Right cardiac atrium (tissue), 5 donors: ENCODE results near the gene RHOT2. TPM values are rescaled to one million over a fixed set of nuclear protein-coding genes. Genes with fewer than 3 reads are reported as not detected.
"Not testable (repeated sequence)": the region's sequence is repeated elsewhere in the genome, so short reads cannot be mapped to it uniquely, and the experiment has no call there.

Experiments used
- ATAC-seq, 2 donors: fragments of 200-7000 bp; cut with Tn5 transposase; one replicate each; pipeline versions ENCODE4 v1.8.0 to v1.9.1; 2020; ENCODE audit warnings: moderate library complexity in 2 of 2, mild to moderate bottlenecking in 1 of 2
- DNase-seq, 3 donors: peaks; one replicate each; pipeline ENCODE4 v3.0.0-alpha.2; 2020
- H3K27ac ChIP-seq: one replicate; pipeline ENCODE4 v1.5.1; 2013; ENCODE audit warnings: mild to moderate bottlenecking, low read length, control low read depth, moderate library complexity
- H3K27me3 ChIP-seq: one replicate; pipeline ENCODE4 v1.6.1; 2013; ENCODE audit not compliant: control insufficient read depth, insufficient read depth
- H3K4me1 ChIP-seq: one replicate; pipeline ENCODE4 v1.6.1; 2013; ENCODE audit warnings: low read length; ENCODE audit not compliant: control insufficient read depth, insufficient read depth
- H3K4me3 ChIP-seq: one replicate; pipeline ENCODE4 v1.5.1; 2013; ENCODE audit warnings: low read length, control low read depth
- H3K9me3 ChIP-seq: one replicate; pipeline ENCODE4 v1.6.1; 2013; ENCODE audit warnings: low read length; ENCODE audit not compliant: control insufficient read depth
- WGBS: extraction: QIAGEN DNeasy Blood & Tissue Kit; methylation state at CpG from one replicate; pipeline ENCODE4 v1.1.7; 2013; 5-methylcytosine and 5-hydroxymethylcytosine counted together
- intact Hi-C, 4 donors: fragments of 100-400 bp; cut with DNase I; formaldehyde crosslinking; loops; one replicate each; pipeline versions ENCODE4 v1.11.0 to v1.14.0; 2022 to 2023
- polyA plus RNA-seq: library from polyadenylated mRNA; stranded (reverse); fragments of 200-250 nt; gene quantifications from one replicate; pipeline ENCODE4 v1.2.3, GENCODE V29; 2013
- total RNA-seq, 4 donors: library from RNA; stranded (reverse); fragmentation: NEBNext Ultra II Directional; extraction: Animal tissue kit (Norgen Biotek cat#: 25700); gene quantifications; one replicate each; pipeline ENCODE4 v1.2.1, GENCODE V29; 2021
- donor health status: healthy with polysubstance abuse.
- donor health status: DM: no; HTN: yes; CAD: no.
- donor health status: DM: no; HTN: no; CAD: no.
- donor health status: DM: no; HTN: yes; CAD: no; lungs with severe emphysema.
- donor health status: DM: yes; HTN: yes; CAD: no.

The RHOT2 gene
- total and polyA plus RNA-seq, 5 donors: 84.3 to 104 (median 92.1) TPM

- Histone ChIP-seq H3K4me1 (no peaks in the 10 kb centered on the region), H3K27ac (no peak overlapping the region), H3K27me3 (no peaks in the 10 kb centered on the region), H3K4me3 (no peak overlapping the region), H3K9me3 (no peaks in the 10 kb centered on the region)
- intact Hi-C loops: loop anchor here in 1 of 4 donors (5.0 kb wide), 1 partner anchor 344 kb away; no protein-coding TSS in a partner anchor
- ATAC-seq (no peak), DNase-seq (no peak)
- 54% methylated on average over 3 of the region's 3 CpGs for WGBS
Measured at GRCh38 chr16:708019-708418, 40.1 kb downstream of the RHOT2 start.

DNA sequence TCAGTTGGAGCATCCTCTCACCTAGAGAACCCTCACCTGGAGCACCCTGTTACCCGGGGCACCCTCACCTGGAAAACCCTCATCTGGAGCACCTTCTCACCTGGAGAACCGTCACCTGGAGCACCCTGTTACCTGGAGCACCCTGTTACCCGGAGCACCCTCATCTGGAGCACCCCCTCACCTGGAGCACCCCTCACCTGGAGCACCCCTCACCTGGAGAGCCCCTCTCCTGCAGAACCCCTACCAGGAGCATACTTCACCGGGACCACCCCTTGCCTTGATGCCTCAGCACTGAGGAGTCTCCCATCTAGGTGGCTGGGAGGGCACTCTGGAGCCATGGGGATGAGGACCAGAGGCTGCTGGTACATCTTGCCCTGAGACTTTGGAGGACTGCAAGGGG is 41.0 kb downstream of the RHOT2 start:
- DNase-seq: no peak
- intact Hi-C loops: loop anchor here in 1 of 4 donors (5.0 kb wide), 1 partner anchor 343 kb away; no protein-coding TSS in a partner anchor
- 61% methylated on average over 4 of the region's 4 CpGs for WGBS
- no peak overlapping the region for H3K4me3 ChIP-seq
- no peaks in the 10 kb centered on the region for H3K9me3 ChIP-seq
- no peaks in the 10 kb centered on the region for H3K27me3 ChIP-seq
- H3K4me1 ChIP-seq: no peaks in the 10 kb centered on the region
- ATAC-seq: no peak
- H3K27ac ChIP-seq: no peak overlapping the region

GRCh38 chr16:709566-710499 is 41.9 kb downstream of the RHOT2 start:
- no peaks in the 10 kb centered on the region for H3K4me1 ChIP-seq
- intact Hi-C loops: loop anchor here in 3 of 4 donors (5.0 to 10.0 kb wide), 4 partner anchors 75 to 345 kb away; partner anchors contain the start of genes CHTF18 (in 3 of the 3) and RPUSD1 (in 3 of the 3)
- DNase-seq (no peak), ATAC-seq (no peak)
- 22% methylated on average over 30 of the region's 30 CpGs for WGBS
- no peak overlapping the region for H3K27ac ChIP-seq
- H3K27me3 ChIP-seq: no peaks in the 10 kb centered on the region
- H3K4me3 ChIP-seq: no peak overlapping the region
- H3K9me3 ChIP-seq: no peaks in the 10 kb centered on the region

DNA sequence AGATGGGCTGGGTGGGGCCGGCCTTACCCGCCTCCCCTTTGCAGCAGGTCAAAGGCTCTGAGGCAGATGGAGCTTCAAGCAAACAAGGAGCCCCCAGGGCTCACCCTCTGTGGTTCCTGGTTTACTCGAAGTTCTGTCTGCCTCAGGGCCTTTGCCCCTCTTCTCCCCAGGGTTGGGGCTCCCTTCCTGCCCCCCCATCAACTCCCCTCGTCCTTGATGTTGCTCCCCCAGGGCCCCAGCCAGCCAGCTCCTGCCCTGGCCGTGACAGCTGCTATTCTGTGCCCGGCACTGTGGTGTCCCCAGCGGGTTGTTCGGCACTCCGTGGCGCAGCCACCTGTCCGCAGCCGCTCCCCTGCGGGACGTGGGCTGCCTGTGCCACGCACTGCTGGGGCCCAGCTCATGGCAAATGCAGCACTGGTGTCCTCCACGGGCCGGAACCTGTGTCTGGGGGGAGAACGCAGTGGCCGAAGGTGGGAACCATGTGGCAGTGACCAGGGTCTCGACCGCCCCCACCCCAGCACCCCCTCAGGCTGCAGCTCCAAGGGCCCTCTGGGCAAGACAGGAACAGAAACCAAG is 42.7 kb downstream of the RHOT2 start:
- no peak for DNase-seq
- intact Hi-C loops: loop anchor here in 3 of 4 donors (5.0 to 10.0 kb wide), 3 partner anchors 74 to 344 kb away; partner anchors contain the start of genes CHTF18 (in 3 of the 3) and RPUSD1 (in 3 of the 3)
- H3K4me1 ChIP-seq: no peaks in the 10 kb centered on the region
- H3K27ac ChIP-seq: no peak overlapping the region
- H3K4me3 ChIP-seq: no peak overlapping the region
- H3K9me3 ChIP-seq: no peaks in the 10 kb centered on the region
- no peaks in the 10 kb centered on the region for H3K27me3 ChIP-seq
- WGBS: 71% methylated on average over 21 of the region's 21 CpGs
- no peak for ATAC-seq

GRCh38 chr16:711084-711483 is 43.2 kb downstream of the RHOT2 start:
- DNase-seq: no peak
- no peak overlapping the region for H3K4me3 ChIP-seq
- H3K9me3 ChIP-seq: no peaks in the 10 kb centered on the region
- WGBS: 70% methylated on average over 12 of the region's 12 CpGs
- H3K27me3 ChIP-seq: no peaks in the 10 kb centered on the region
- no peak for ATAC-seq
- H3K4me1 ChIP-seq: no peaks in the 10 kb centered on the region
- no peak overlapping the region for H3K27ac ChIP-seq
- intact Hi-C loops: loop anchor here in 3 of 4 donors (5.0 to 10.0 kb wide), 3 partner anchors 74 to 344 kb away; partner anchors contain the start of genes CHTF18 (in 3 of the 3) and RPUSD1 (in 3 of the 3)

GRCh38 chr16:711548-712320 is 43.8 kb downstream of the RHOT2 start:
- intact Hi-C loops: loop anchor here (2.0 to 10.0 kb wide), 4 partner anchors 73 to 343 kb away; partner anchors contain the start of genes CHTF18 (in 3 of the 4) and RPUSD1 (in 3 of the 4)

DNA sequence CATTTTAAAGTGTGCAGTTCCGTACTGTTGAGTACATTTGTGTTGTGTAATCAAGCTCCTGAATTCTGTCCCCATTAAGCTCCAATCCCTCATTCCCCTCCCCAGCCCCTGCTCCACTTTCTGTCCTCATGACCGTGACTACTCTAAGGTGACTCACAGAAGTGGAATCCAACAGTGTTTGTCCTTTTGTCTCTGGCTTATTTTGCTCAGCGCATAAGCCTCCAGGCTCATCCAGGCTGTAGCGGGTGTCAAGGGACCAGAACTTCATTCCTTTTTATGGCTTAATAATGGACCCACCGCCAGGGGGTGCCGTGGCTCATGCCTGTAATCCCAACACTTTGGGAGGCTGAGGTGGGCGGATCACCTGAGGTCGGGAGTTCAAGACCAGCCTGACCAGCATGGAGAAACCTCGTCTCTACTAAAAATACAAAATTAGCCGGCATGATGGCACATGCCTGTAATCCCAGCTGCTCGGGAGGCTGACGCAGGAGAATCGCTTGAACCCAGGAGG is 44.9 kb downstream of the RHOT2 start:
- H3K27ac ChIP-seq: not testable (repeated sequence)

More at GRCh38 chr16:711548-712320, 43.8 kb downstream of the RHOT2 start:
- Histone ChIP-seq H3K4me3 (no peak overlapping the region), H3K9me3 (no peaks in the 10 kb centered on the region), H3K4me1 (no peaks in the 10 kb centered on the region), H3K27me3 (no peaks in the 10 kb centered on the region), H3K27ac (no peak overlapping the region)
- ATAC-seq (peak; percentile 64 to 67), DNase-seq (peak; percentile 83 to 94 (median 92))
- WGBS: 12% methylated on average over 25 of the region's 25 CpGs

DNA sequence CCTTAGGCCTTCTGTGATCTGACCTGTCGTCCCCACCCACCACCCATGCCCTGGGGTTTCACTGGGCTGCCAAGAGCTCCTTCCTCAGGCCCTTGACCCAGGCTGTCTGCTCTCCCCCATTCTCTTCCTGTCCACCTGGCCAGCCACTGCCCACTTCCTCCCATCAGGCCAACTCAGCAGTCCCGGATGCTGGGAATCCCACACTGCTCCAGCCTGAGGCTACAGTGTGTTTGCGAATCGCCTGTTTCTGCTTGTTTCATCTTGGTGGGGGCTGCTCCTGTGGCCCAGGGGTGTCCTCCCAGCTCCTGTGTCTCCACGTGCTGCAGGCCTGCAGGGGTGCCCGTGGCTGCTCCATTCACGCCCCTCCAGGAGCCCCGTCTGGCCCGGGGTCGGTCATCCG is 46.1 kb downstream of the RHOT2 start:
- ATAC-seq: no peak
- Histone ChIP-seq H3K4me3 (no peak overlapping the region), H3K4me1 (no peaks in the 10 kb centered on the region), H3K27ac (no peak overlapping the region), H3K27me3 (no peaks in the 10 kb centered on the region), H3K9me3 (no peaks in the 10 kb centered on the region)
- 71% methylated on average over 11 of the region's 11 CpGs for WGBS
- DNase-seq: no peak
- intact Hi-C loops: loop anchor here in 3 of 4 donors (5.0 to 10.0 kb wide), 3 partner anchors 71 to 341 kb away; partner anchors contain the start of genes CHTF18 (in 3 of the 3) and RPUSD1 (in 3 of the 3)

More for the DNA sequence above, 44.9 kb downstream of the RHOT2 start:
- not testable (repeated sequence) for H3K4me1 ChIP-seq, ATAC-seq, H3K4me3 ChIP-seq, DNase-seq, H3K27me3 ChIP-seq, H3K9me3 ChIP-seq
- intact Hi-C loops: loop anchor here (2.0 to 10.0 kb wide), 4 partner anchors 72 to 342 kb away; partner anchors contain the start of genes CHTF18 (in 3 of the 4) and RPUSD1 (in 3 of the 4)
- WGBS: 57% methylated on average over 13 of the region's 13 CpGs

DNA sequence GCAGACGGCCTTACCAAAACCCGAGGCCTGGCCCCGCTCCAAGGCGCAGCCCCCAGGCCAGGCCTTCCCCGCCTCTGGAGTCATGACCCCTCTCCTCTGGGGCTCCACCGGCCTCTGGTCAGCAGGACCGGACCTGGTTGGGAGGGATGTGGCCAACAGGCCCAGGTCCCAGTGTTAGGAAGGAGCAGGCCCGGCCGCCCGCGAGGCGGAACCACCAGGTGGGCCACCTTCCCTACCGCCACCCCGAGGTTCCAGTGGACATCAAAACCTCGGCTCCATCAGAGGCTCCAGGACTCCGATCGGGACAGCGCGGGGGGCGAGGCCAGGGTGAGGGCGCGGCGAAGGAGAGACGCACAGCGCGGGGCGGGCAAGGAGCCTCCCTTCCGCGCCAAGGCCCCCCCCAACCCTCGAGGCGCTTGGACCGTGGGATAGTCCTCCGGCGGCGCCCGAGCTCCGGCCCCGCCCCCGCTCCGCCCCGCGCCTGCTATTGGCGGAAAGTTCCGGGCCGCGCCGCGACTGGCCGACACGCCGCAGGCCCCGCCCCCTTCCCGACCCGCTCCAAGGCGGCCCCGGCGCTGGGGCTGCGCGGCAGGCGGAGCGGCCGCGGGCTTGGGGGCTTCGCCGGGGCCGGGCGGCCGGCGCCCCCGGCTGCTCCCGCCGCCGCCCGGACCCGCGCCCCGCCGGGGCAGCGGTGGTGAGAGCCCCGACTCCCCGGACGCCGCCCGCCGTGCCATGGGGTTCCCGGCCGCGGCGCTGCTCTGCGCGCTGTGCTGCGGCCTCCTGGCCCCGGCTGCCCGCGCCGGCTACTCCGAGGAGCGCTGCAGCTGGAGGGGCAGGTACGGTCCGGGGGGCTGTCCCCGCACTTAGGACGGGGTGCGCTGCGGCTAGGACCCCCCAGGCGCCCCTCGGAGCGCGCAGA is 46.9 kb downstream of the RHOT2 start, which contains the start of gene METRN:
METRN (plus strand) TSS at position 561 of the 919 bp plus-strand sequence; CDS start at position 733, 172 bp downstream.
- intact Hi-C loops: loop anchor here in 3 of 4 donors (5.0 to 10.0 kb wide), 3 partner anchors 70 to 340 kb away; partner anchors contain the start of genes CHTF18 (in 3 of the 3) and RPUSD1 (in 3 of the 3)
- ATAC-seq (peak; percentile 88 to 90), DNase-seq (peak; percentile 93 to 99 (median 97))
- Histone ChIP-seq H3K4me3 (peak within 1 kb of the TSS; percentile 91), H3K27me3 (no peaks in the 10 kb centered on the region), H3K4me1 (peaks cover under 1% of the 10 kb centered on the region), H3K9me3 (no peaks in the 10 kb centered on the region), H3K27ac (no peak within 1 kb of the TSS)
- 3% methylated on average over 107 of the region's 108 CpGs for WGBS
